ENCODE results near the gene EML4. TPM values are rescaled to one million over a fixed set of nuclear protein-coding genes. Genes with fewer than 3 reads are reported as not detected.
A peak's percentile ranks its signal among the peaks of the same experiment; 100 is the strongest.

Gene EML4
- polyA plus RNA-seq, 3 donors: 110 to 116 (median 111) TPM

GRCh38 chr2:42220566-42220965 lies 51.4 kb downstream of the EML4 start:
- no peak for DNase-seq (ENCODE audit: low read depth in 3 of 3, low spot score in 2 of 3)

- DNase-seq (ENCODE audit: low read depth in 3 of 3, low spot score in 2 of 3): no peak
Observed at GRCh38 chr2:42223067-42223854, 54.1 kb downstream of the EML4 start.

GRCh38 chr2:42223855-42224268 lies 54.7 kb downstream of the EML4 start:
- no peak for DNase-seq (ENCODE audit: low read depth in 3 of 3, low spot score in 2 of 3)

GRCh38 chr2:42224422-42225067 lies 55.4 kb downstream of the EML4 start:
- DNase-seq (ENCODE audit: low read depth in 3 of 3, low spot score in 2 of 3): no peak

- DNase-seq (ENCODE audit: low read depth in 3 of 3, low spot score in 2 of 3): no peak
Observed at GRCh38 chr2:42225573-42225972, 56.4 kb downstream of the EML4 start.

GRCh38 chr2:42227491-42227890 lies 58.3 kb downstream of the EML4 start:
- DNase-seq (ENCODE audit: low read depth in 3 of 3, low spot score in 2 of 3): no peak

- no peak for DNase-seq (ENCODE audit: low read depth in 3 of 3, low spot score in 2 of 3)
Observed at GRCh38 chr2:42228101-42228500, 58.9 kb downstream of the EML4 start.

- DNase-seq (ENCODE audit: low read depth in 3 of 3, low spot score in 2 of 3): no peak
Observed at GRCh38 chr2:42229949-42230348, 60.8 kb downstream of the EML4 start.

- DNase-seq (ENCODE audit: low read depth in 3 of 3, low spot score in 2 of 3): peak in 1 of 3 donors; percentile 23
Observed at GRCh38 chr2:42230891-42231290, 61.7 kb downstream of the EML4 start.

- no peak for DNase-seq (ENCODE audit: low read depth in 3 of 3, low spot score in 2 of 3)
Observed at GRCh38 chr2:42232024-42232423, 62.9 kb downstream of the EML4 start.

GRCh38 chr2:42233976-42234441 lies 64.9 kb downstream of the EML4 start:
- no peak for DNase-seq (ENCODE audit: low read depth in 3 of 3, low spot score in 2 of 3)

GRCh38 chr2:42236911-42237310 lies 67.8 kb downstream of the EML4 start:
- DNase-seq (ENCODE audit: low read depth in 3 of 3, low spot score in 2 of 3): no peak

- no peak for DNase-seq (ENCODE audit: low read depth in 3 of 3, low spot score in 2 of 3)
Observed at GRCh38 chr2:42238644-42239288, 69.6 kb downstream of the EML4 start.

GRCh38 chr2:42239289-42239661 lies 70.1 kb downstream of the EML4 start:
- DNase-seq (ENCODE audit: low read depth in 3 of 3, low spot score in 2 of 3): no peak

GRCh38 chr2:42239811-42240210 lies 70.7 kb downstream of the EML4 start:
- DNase-seq (ENCODE audit: low read depth in 3 of 3, low spot score in 2 of 3): no peak

GRCh38 chr2:42241517-42241916 lies 72.4 kb downstream of the EML4 start:
- DNase-seq (ENCODE audit: low read depth in 3 of 3, low spot score in 2 of 3): no peak

- DNase-seq (ENCODE audit: low read depth in 3 of 3, low spot score in 2 of 3): no peak
Observed at GRCh38 chr2:42243297-42243696, 74.1 kb downstream of the EML4 start.

- DNase-seq (ENCODE audit: low read depth in 3 of 3, low spot score in 2 of 3): no peak
Observed at GRCh38 chr2:42244520-42244919, 75.4 kb downstream of the EML4 start.

GRCh38 chr2:42245396-42245795 lies 76.2 kb downstream of the EML4 start:
- no peak for DNase-seq (ENCODE audit: low read depth in 3 of 3, low spot score in 2 of 3)

GRCh38 chr2:42246562-42246961 lies 77.4 kb downstream of the EML4 start:
- DNase-seq (ENCODE audit: low read depth in 3 of 3, low spot score in 2 of 3): no peak

- no peak for DNase-seq (ENCODE audit: low read depth in 3 of 3, low spot score in 2 of 3)
Observed at GRCh38 chr2:42248846-42249245, 79.7 kb downstream of the EML4 start.

- DNase-seq (ENCODE audit: low read depth in 3 of 3, low spot score in 2 of 3): no peak
Observed at GRCh38 chr2:42249284-42249683, 80.1 kb downstream of the EML4 start.
